ENCODE data around the gene PHLPP1. TPM values are rescaled to one million over a fixed set of nuclear protein-coding genes. Genes with fewer than 3 reads are reported as not detected.

The PHLPP1 gene
- total RNA-seq, 2 donors from 2014 or later, result 12.1 to 13.7 TPM

DNA sequence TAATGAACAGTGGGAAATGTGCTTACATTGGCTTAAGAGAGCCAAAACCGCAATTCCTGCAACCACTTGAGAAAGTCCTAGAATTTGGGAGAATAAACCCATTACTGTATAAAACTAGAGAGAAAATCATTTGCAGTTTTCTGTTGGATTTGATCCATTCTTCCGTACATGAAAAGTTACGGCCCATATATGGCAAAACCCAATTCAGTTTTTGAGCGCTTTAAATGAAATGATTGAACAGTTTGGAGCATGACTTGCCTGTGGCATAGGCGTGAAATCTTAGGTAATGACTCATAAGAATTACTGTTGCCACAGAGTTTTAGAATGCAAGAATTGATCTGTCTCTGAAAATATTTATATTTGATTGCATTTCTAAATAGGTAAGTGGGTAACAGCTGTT, 52.0 kb downstream of the PHLPP1 start:
- ATAC-seq (replicated peaks), result peak; percentile 57
- Mint-ChIP-seq H3K27me3 (no peaks in the 10 kb centered on the region), H3K9me3 (no peaks in the 10 kb centered on the region), H3K4me3 (no peak overlapping the region), H3K27ac (no peak overlapping the region), H3K4me1 (peaks cover 13% of the 10 kb centered on the region), H3K36me3 (ENCODE audit: low read depth) (no peaks in the 10 kb centered on the region)

DNA sequence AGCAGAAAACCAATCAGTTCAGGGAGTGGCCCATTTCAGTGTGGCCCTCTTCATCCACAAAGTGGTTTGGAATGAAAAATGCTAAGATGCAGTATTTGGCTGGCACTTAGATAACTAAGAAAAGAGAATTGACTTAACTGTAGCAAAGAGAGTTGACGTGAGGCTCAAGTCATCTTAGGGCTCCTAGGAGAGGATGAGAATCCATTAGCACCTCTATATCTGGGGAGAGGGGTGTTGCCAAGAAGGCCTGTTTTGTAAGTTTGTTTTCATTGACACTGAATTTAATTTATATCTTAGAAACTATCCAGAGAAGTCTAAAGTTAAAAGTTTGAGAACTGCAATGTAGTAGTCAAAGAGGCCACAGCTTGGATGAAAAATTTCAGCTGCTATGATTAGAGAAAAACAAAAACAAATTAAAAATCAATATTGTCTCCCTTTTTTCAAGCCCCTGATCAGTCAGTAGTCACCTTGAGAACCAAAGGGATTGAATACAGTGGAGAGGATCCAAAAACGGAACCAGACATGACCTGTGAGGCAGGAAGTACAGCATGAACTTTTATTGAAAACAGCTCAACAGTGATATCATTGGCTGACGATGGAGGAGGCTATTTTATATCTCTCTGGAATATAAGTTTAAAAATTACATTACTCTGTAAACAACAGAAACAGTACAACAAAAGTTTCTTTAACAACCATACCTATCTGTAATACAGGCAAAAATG, 52.7 kb downstream of the PHLPP1 start:
- H3K27ac Mint-ChIP-seq, result peak overlapping the region; percentile 1

DNA sequence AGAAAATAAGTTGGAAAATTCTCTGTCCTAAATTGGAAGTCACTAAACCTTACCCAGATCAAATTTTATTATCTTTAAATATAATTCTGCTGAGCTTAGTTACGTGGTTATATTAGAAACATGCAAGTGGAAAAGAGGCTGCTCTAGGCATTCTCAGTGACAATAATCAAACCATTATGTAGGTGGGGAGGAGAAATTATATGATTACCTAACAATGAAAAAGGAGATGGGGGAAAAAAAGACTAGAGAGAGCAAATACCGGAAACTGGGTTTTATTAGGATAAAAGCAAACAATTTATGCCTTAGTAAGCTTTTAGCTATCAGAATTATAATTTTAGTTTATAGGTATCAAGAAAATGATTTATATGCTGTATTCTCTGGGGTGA, 53.2 kb downstream of the PHLPP1 start:
- H3K27me3 Mint-ChIP-seq, result no peaks in the 10 kb centered on the region
- H3K4me3 Mint-ChIP-seq, result no peak overlapping the region
- ATAC-seq (replicated peaks), result no peak
- H3K36me3 Mint-ChIP-seq (ENCODE audit: low read depth), result no peaks in the 10 kb centered on the region
- H3K9me3 Mint-ChIP-seq, result no peaks in the 10 kb centered on the region
- peaks cover 13% of the 10 kb centered on the region for H3K4me1 Mint-ChIP-seq
- H3K27ac Mint-ChIP-seq, result peak overlapping the region; percentile 1

More for the DNA sequence above, 52.7 kb downstream of the PHLPP1 start:
- Mint-ChIP-seq H3K9me3 (no peaks in the 10 kb centered on the region), H3K27me3 (no peaks in the 10 kb centered on the region), H3K4me3 (no peak overlapping the region), H3K4me1 (peaks cover 13% of the 10 kb centered on the region), H3K36me3 (ENCODE audit: low read depth) (no peaks in the 10 kb centered on the region)
- ATAC-seq (replicated peaks), result no peak

DNA sequence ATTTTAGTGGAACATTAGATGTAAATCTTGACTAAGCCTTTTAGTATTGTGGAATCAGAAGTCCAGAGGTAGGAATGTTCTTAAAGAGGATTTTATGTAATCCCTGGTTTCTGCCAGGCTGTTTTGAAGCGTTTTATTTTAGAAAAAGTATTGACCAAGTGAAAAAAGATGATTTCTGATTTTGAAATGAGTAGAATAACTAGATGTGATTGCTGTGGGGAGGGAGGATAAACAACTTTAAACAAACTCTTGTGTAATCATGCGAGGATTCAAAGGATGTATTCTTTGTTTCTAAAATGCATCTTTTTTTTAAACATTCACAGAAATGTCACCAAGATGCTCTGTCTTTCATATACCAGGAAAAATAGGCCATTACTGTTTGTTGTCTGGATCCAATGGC, 53.9 kb downstream of the PHLPP1 start:
- Mint-ChIP-seq H3K9me3 (peaks cover 4% of the 10 kb centered on the region), H3K36me3 (ENCODE audit: low read depth) (no peaks in the 10 kb centered on the region), H3K27me3 (no peaks in the 10 kb centered on the region), H3K27ac (no peak overlapping the region), H3K4me3 (no peak overlapping the region), H3K4me1 (peaks cover 15% of the 10 kb centered on the region)
- no peak for ATAC-seq (replicated peaks)

DNA sequence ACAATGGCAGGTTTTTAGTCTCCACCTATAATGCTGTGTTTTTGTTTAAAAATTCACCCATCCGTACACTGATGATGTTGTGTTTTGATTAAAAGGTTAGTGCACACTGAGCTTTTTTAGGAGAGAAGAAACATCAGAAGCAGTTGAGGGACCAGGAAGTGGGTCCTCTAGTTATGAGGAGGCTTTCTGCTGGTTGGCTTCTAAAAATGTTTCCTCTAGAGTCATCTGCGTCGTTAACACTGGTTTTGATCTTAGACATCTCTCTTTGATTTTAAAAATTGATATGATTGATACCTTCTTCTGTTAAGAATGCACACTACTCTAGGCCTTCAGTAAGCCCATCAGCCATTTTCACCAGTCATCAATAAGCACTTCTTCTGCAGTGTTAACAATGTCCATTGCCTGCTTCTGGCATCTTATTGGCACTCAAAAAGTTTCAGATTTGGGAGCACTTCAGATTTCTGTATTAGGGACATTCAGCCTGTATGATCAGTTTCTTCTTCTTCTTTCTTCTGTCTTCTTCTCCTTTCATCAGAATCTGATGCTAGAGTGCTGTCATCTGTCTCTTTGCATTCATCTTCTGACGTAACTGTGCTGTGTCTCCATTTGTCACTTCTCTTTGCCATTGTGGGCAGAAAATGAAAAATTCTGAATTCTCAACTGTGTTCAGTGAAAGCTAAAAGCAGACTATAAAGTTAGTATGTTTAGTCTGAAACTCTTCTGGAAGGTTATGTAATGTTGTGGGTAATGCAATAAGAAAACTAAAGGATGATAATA, 56.3 kb downstream of the PHLPP1 start:
- peaks cover 17% of the 10 kb centered on the region for H3K4me1 Mint-ChIP-seq
- peaks cover 5% of the 10 kb centered on the region for H3K9me3 Mint-ChIP-seq
- peak; percentile 90 for ATAC-seq (replicated peaks)
- no peaks in the 10 kb centered on the region for H3K27me3 Mint-ChIP-seq
- peak overlapping the region; percentile 20 for H3K27ac Mint-ChIP-seq
- peak overlapping the region; percentile 1 for H3K4me3 Mint-ChIP-seq
- H3K36me3 Mint-ChIP-seq (ENCODE audit: low read depth), result no peaks in the 10 kb centered on the region

DNA sequence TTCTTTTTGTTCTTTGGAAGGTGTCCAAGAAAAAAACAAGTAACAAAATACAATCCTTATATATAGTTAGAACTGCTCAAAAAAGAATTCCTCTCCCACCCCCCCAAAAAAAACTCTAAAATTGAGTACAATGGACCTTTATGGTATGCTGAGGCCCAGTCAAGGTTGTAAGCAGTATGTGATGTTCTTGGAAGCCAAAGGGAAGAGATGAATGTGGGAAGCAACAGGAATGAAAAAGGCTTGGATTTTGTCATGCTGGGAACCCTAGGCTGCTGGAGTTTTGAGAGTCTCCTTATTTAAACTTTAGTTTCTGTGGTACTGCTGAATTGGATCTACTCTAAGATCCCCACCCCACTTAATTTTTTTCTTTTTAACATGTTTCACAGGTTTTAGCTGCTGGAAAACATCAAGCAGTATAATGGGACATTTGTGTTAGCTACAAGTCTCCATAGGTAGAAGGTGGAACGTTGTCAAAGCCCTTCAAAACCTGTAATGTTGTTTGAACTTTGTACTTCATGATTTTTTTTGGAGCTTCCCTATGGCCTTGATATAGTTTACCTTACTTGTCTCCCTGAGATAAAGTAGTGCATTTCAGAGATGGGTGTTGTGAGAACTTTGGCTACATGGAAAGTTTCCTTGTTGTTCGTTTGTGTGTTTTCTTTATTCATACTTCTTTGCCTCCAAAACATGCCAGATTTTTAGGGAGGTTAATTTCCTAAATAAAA, 57.7 kb downstream of the PHLPP1 start:
- Mint-ChIP-seq H3K9me3 (peaks cover 5% of the 10 kb centered on the region), H3K27me3 (no peaks in the 10 kb centered on the region), H3K4me3 (no peak overlapping the region), H3K36me3 (ENCODE audit: low read depth) (no peaks in the 10 kb centered on the region), H3K27ac (no peak overlapping the region), H3K4me1 (peaks cover 10% of the 10 kb centered on the region)
- ATAC-seq (replicated peaks), result no peak

DNA sequence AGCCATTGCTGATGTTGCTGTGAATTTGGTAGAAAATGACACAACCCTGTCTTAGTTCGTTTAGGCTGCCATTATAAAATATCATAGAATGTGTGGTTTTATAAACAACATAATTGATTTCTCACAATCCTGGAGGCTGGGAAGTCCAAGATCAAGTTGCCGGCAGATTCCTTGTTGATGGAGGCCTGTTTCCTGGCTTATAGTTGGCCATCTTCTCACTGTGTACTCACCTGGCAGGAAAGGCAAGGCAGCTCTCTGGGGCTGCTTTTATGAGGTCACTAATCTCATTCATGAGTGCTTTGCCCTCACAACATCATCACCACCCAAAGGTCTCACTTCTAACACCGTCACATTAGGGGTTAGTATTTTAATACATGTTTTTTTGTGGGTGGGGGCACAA, 58.4 kb downstream of the PHLPP1 start:
- H3K27me3 Mint-ChIP-seq, result no peaks in the 10 kb centered on the region
- no peak for ATAC-seq (replicated peaks)

DNA sequence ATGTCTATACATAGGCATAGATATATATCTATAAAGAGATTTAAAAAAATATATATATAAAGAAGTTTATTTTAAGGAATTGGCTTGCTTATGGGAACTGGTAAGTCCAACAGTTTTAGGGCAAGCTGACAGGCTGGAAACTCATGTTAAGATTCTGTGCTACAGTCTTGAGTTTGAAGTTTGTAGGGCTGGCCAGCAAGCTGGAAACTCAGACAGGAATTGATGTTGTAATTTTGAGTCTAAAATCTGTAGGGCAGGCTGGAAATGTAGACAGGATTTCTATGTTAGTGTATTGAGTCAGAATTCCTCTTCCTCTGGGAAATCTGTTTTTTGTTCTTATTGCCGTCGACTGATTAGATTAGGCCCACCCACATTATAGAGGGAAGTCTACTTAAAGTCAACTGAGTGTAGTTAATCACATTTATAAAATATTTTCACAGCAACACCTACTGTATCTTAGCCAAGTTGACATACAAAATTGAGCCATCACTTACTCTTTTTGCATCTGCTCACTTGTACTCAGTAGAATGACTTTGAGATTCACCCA, 60.8 kb downstream of the PHLPP1 start:
- Mint-ChIP-seq H3K27ac (no peak overlapping the region), H3K4me3 (no peak overlapping the region), H3K36me3 (ENCODE audit: low read depth) (no peaks in the 10 kb centered on the region), H3K27me3 (no peaks in the 10 kb centered on the region), H3K4me1 (peaks cover 16% of the 10 kb centered on the region), H3K9me3 (peaks cover 5% of the 10 kb centered on the region)
- ATAC-seq (replicated peaks), result no peak

More for the DNA sequence above, 58.4 kb downstream of the PHLPP1 start:
- no peak overlapping the region for H3K27ac Mint-ChIP-seq
- H3K4me3 Mint-ChIP-seq, result no peak overlapping the region
- peaks cover 5% of the 10 kb centered on the region for H3K9me3 Mint-ChIP-seq
- H3K36me3 Mint-ChIP-seq (ENCODE audit: low read depth), result no peaks in the 10 kb centered on the region
- peaks cover 10% of the 10 kb centered on the region for H3K4me1 Mint-ChIP-seq

DNA sequence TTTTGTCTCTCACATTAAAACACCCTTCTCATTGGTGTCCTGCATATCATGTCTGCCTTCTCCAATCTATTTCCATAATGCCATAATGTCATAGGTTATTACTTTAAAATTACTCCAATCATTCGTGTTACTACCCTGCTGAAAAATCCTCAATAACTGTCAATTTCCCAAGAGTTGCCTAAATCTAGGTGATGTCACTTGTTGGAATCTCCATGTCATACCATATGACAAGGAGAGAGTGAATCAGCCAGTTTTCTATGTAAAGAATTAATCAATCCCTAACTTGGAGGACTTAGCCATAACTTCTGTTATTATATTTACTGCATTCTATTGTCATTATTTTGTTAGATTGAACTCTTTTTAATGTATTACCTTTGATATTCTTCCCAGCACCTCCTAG, 62.5 kb downstream of the PHLPP1 start:
- Mint-ChIP-seq H3K4me1 (peaks cover 14% of the 10 kb centered on the region), H3K27me3 (no peaks in the 10 kb centered on the region), H3K27ac (no peak overlapping the region), H3K9me3 (peaks cover 5% of the 10 kb centered on the region), H3K36me3 (ENCODE audit: low read depth) (no peaks in the 10 kb centered on the region), H3K4me3 (no peak overlapping the region)
- ATAC-seq (replicated peaks), result no peak

DNA sequence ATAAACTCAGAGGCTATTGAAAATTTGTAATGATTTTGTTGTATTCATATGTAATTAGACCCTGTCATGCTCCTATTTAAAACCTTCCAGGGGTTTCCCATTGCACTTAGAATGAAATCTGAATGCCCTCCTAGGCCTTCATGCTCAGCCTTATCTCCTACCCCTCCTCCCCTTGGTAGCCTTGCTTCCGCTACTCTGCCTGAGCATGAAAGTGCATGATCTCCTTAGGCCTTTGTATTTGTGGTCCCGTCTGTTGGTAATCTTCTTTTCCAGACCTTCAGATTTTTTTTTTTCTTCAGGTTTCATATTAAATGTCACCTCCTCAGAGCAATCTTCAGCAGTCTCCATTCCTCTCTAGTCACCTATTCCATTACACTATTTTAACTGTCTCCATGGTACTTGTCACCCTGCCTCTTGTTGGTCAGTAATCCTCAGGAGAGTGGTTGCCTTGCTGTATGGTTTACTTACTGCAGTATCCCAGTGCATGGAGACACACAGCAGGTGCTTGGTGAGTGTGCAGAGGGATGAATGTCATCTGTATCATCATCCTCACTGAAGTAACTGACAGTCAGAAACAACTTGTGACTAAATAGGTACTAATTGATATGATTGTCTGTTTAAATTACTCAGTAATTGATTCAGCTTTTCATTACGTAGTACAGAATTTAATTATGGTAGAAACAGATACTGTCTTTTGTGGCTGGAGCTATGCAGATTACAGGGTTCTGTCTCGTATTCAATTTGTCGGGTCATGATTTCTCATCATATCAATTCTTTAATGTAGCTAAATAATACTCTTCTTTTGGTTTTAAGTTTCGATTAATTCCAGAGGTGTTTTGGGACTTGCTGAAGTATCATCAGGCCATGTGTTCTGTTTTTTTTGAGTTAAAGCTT, 63.9 kb downstream of the PHLPP1 start:
- Mint-ChIP-seq H3K4me3 (no peak overlapping the region), H3K36me3 (ENCODE audit: low read depth) (no peaks in the 10 kb centered on the region), H3K9me3 (peaks cover 2% of the 10 kb centered on the region), H3K4me1 (peaks cover 17% of the 10 kb centered on the region), H3K27ac (peak overlapping the region; percentile 34), H3K27me3 (no peaks in the 10 kb centered on the region)
- ATAC-seq (replicated peaks), result peak; percentile 91

DNA sequence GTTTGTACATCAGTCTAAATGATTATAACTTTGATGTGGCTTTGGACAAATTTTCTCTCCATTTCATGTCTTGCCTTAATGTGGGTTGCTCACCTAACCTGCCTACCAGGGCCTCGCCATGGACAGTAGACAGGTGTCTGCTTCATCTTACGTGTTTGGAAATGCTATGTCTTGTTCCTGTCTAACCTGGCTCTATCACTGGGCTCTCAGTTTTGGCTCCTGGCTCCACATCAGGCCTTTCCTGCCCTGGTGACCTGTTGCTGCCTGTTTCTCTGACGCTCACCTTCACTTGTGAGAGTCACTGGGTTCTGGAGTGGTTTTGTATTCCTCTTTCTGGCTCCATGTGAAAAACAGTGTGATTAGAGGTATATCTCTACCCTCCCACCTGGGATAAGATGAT, 65.9 kb downstream of the PHLPP1 start:
- Mint-ChIP-seq H3K4me3 (no peak overlapping the region), H3K4me1 (peaks cover 30% of the 10 kb centered on the region), H3K36me3 (ENCODE audit: low read depth) (no peaks in the 10 kb centered on the region), H3K27ac (no peak overlapping the region), H3K27me3 (no peaks in the 10 kb centered on the region), H3K9me3 (no peaks in the 10 kb centered on the region)
- no peak for ATAC-seq (replicated peaks)

DNA sequence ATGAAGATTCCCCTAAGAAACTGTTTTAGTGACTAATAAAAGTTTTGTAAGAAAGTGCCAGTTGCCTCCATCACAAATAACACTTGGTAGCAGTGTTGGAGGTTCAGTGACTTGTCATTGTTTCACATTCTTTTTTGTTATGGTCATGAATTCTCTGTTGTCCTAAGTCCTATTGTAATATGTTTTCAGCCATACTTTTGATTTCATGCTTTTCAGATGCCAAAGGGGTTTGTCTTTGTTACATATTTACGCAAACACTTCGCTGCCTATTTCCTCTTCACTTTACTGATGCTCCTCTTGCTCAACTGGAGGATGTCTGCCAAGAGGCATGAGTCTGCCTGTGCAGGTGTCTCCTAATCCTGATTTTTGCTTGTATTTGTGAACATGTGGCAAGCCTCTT, 66.6 kb downstream of the PHLPP1 start:
- H3K27me3 Mint-ChIP-seq, result no peaks in the 10 kb centered on the region
- H3K4me3 Mint-ChIP-seq, result no peak overlapping the region

DNA sequence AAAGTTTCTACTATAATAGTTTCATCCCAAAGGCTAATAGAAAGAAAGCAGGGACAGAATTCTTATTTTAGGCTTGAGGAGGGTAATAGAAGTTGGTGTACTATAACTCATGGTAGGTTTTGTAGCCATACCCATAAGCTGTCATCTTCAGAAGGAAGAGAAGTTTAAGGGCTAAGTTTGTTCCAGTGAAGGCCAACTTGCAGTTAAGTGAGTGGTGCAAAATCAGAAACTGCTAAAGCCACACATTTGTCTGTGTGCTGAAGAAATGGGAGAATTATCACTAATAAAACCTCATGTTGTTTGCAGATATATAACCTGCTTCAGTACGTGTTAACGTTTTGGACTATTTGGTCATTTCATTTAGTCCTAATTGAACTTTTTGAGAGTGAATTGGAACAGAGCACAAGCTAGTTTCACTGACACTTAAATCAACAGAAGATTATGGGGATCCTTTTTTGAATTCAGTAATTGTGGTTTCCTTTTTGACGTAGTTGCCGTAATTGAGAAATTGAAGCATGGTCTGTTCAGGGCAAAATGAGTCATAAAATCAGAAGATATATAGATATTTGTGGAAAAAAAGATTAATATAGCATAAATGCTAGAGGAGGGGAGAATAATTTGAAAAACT, 69.1 kb downstream of the PHLPP1 start:
- Mint-ChIP-seq H3K4me1 (peaks cover 25% of the 10 kb centered on the region), H3K27ac (peak overlapping the region; percentile 63), H3K36me3 (ENCODE audit: low read depth) (no peaks in the 10 kb centered on the region), H3K27me3 (no peaks in the 10 kb centered on the region), H3K4me3 (peak overlapping the region; percentile 54), H3K9me3 (no peaks in the 10 kb centered on the region)
- peak; percentile 82 for ATAC-seq (replicated peaks)

More for the DNA sequence above, 66.6 kb downstream of the PHLPP1 start:
- no peak for ATAC-seq (replicated peaks)
- Mint-ChIP-seq H3K9me3 (no peaks in the 10 kb centered on the region), H3K4me1 (peaks cover 30% of the 10 kb centered on the region), H3K27ac (no peak overlapping the region), H3K36me3 (ENCODE audit: low read depth) (no peaks in the 10 kb centered on the region)

Measured in activated T-helper 17 cell treated with anti-CD3 and anti-CD28 coated beads, Interleukin-2, amount 50 U/mL, for 72 hours (primary cell).